Measurements from ENCODE around the gene SPEN.
A peak's percentile ranks its signal among the peaks of the same experiment; 100 is the strongest.

The SPEN gene

GRCh38 chr1:15962176-15962575 is 114.7 kb downstream of the SPEN start:
- Histone ChIP-seq H4K20me1 (ENCODE audit: control insufficient read depth, insufficient read depth, low read depth, low read length) (no peaks in the 10 kb centered on the region), H3K27ac (ENCODE audit: low read depth, low read length) (no peak overlapping the region), H3K4me1 (ENCODE audit: control insufficient read depth, low read length) (peaks cover 34% of the 10 kb centered on the region), H3K36me3 (ENCODE audit: control insufficient read depth, low read length) (peaks cover 16% of the 10 kb centered on the region), H3K9me3 (ENCODE audit: control insufficient read depth, insufficient read depth, low read length) (no peaks in the 10 kb centered on the region), H3F3A (ENCODE audit: control insufficient read depth, insufficient read depth) (peaks cover 5% of the 10 kb centered on the region; the same call in 1 of the 2 replicates), H3K79me2 (ENCODE audit: control insufficient read depth, low read length) (peaks cover 61% of the 10 kb centered on the region), H3K27me3 (ENCODE audit: control insufficient read depth, low read length) (no peaks in the 10 kb centered on the region), H3K4me2 (ENCODE audit: low read length) (no peak overlapping the region), H3K4me3 (ENCODE audit: low read length) (no peak overlapping the region), H3K9me2 (replicated peaks; ENCODE audit: control insufficient read depth, low read length) (no peaks in the 10 kb centered on the region)
- TF ChIP-seq EZH2phosphoT487 (IDR thresholded peaks at IDR 0.05; ENCODE audit: borderline replicate concordance, low read length) = no peak
- no peak for TF ChIP-seq CTCF (IDR thresholded peaks at IDR 0.05; ENCODE audit: low read depth, low read length, poor library complexity, severe bottlenecking)

- Histone ChIP-seq H3K9me3 (ENCODE audit: control insufficient read depth, insufficient read depth, low read length) (no peaks in the 10 kb centered on the region), H3K4me3 (ENCODE audit: low read length) (no peak overlapping the region), H3F3A (ENCODE audit: control insufficient read depth, insufficient read depth) (peaks cover 5% of the 10 kb centered on the region; the same call in 1 of the 2 replicates), H3K27me3 (ENCODE audit: control insufficient read depth, low read length) (no peaks in the 10 kb centered on the region), H3K4me1 (ENCODE audit: control insufficient read depth, low read length) (peaks cover 34% of the 10 kb centered on the region), H3K36me3 (ENCODE audit: control insufficient read depth, low read length) (peaks cover 14% of the 10 kb centered on the region), H3K27ac (ENCODE audit: low read depth, low read length) (no peak overlapping the region), H3K4me2 (ENCODE audit: low read length) (no peak overlapping the region), H4K20me1 (ENCODE audit: control insufficient read depth, insufficient read depth, low read depth, low read length) (no peaks in the 10 kb centered on the region), H3K79me2 (ENCODE audit: control insufficient read depth, low read length) (peaks cover 61% of the 10 kb centered on the region), H3K9me2 (replicated peaks; ENCODE audit: control insufficient read depth, low read length) (no peaks in the 10 kb centered on the region)
- TF ChIP-seq CTCF (IDR thresholded peaks at IDR 0.05; ENCODE audit: low read depth, low read length, poor library complexity, severe bottlenecking) (no peak), EZH2phosphoT487 (IDR thresholded peaks at IDR 0.05; ENCODE audit: borderline replicate concordance, low read length) (no peak)
These were observed 115.3 kb downstream of the SPEN start for GRCh38 chr1:15962671-15963362.

DNA sequence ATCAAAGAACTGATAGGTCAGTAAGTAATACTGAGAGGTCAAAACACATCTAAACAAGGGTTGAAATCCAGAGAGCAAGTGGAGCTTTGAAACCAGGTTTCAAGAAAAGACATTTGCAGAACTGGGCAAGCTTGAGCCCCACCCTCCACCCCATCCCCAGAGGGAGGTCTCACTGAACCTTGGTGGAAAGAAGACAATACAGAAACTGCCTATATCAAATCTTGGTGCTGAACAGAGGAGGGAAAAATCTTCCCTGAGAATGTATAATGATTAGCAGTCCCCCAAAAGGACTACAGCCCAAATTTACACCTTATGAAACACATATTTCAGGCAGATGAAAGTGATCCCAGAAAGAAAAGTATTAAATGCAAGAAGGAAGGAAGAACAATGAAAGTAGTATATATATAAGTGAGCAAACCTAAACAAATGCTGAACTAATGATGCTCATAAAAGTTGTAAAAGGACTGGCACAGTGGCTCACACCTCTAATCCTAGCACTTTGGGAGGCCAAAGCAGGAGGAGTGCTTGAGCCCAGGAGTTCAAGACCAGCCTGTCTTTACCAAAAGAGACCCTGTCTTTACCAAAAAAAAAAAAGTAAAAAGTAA is 116.0 kb downstream of the SPEN start:
- TF ChIP-seq CTCF (IDR thresholded peaks at IDR 0.05; ENCODE audit: low read depth, low read length, poor library complexity, severe bottlenecking) = no peak
- TF ChIP-seq EZH2phosphoT487 (IDR thresholded peaks at IDR 0.05; ENCODE audit: borderline replicate concordance, low read length) = no peak
- H3K79me2 ChIP-seq (ENCODE audit: control insufficient read depth, low read length) = peaks cover 61% of the 10 kb centered on the region
- no peak overlapping the region for H3K4me3 ChIP-seq (ENCODE audit: low read length)
- no peaks in the 10 kb centered on the region for H3K9me3 ChIP-seq (ENCODE audit: control insufficient read depth, insufficient read depth, low read length)
- H4K20me1 ChIP-seq (ENCODE audit: control insufficient read depth, insufficient read depth, low read depth, low read length) = no peaks in the 10 kb centered on the region
- peaks cover 5% of the 10 kb centered on the region; the same call in 1 of the 2 replicates for H3F3A ChIP-seq (ENCODE audit: control insufficient read depth, insufficient read depth)
- H3K9me2 ChIP-seq (replicated peaks; ENCODE audit: control insufficient read depth, low read length) = no peaks in the 10 kb centered on the region
- H3K4me1 ChIP-seq (ENCODE audit: control insufficient read depth, low read length) = peaks cover 34% of the 10 kb centered on the region
- 0 out of 2 replicates have a peak overlapping the region, but pooled peaks have one; percentile 23 for H3K4me2 ChIP-seq (ENCODE audit: low read length)
- no peak overlapping the region for H3K27ac ChIP-seq (ENCODE audit: low read depth, low read length)
- H3K36me3 ChIP-seq (ENCODE audit: control insufficient read depth, low read length) = peaks cover 14% of the 10 kb centered on the region
- H3K27me3 ChIP-seq (ENCODE audit: control insufficient read depth, low read length) = no peaks in the 10 kb centered on the region

Measured in DOHH2 (cell line).